HG02588 (cell line): ENCODE results near the gene PDE11A.
"Not testable (repeated sequence)": the region's sequence is repeated elsewhere in the genome, so short reads cannot be mapped to it uniquely, and the experiment has no call there.

Experiments
- ATAC-seq: cut with Tn5 transposase; IDR thresholded peaks from one replicate; pipeline ENCODE4 v1.9.1; 2021; ENCODE audit warnings: mild to moderate bottlenecking, moderate library complexity; ENCODE audit not compliant: unreplicated experiment

PDE11A gene

DNA sequence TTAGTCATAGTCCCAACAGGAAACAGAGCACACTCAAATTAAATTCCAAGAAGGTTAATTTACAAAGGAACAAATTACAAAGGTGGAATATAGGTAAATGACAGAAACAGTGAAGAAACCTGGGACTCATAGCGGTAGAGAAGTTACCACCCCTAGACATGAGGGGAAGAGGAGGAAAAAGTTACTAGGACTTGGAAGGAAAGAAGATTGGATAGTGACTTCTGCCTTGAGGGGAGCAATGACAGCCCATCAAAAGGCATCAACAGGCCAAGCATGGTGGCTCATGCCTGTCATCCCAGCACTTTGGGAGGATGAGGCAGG lies 2.4 kb upstream of the PDE11A start:
- no peak for ATAC-seq

DNA sequence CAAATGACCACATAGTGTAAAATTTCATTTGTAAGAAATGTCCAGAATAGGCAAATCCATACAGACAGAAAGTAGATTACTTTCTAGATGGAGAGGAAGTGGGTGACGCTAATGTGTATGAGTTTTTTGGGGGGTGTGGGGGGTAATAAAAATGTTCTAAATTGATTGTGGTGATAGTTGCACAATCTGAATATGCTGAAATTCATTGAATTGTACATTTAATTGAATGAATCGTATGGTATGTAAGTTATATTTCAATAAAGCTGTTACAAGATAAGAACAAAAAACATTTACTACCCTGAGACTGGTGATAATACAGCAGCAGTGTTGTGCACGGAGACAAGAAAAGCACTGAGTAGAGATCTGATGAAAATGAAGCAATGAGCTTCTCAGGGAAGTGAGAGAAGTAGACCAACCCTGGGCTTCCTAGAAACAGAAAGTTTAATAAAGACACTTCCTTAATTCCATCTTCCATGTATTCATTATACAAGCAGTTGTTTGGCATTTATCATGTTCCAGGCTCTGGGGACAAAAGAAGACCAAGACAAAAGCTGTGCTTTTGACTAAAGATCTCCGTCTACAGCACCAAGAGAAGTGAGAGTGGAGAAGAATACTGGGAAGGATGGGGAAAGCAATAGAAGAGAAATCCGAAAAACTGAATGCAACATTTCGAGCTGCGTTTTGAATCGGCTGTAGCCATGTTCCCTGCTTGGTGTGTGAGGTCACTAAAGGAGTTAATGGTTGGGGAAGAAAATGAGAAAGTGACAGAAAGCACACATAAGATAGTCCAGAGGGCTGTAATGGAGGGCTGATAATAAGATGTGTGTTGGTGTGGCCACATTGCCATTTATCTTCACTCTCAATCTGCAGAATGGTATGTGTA lies 1.8 kb upstream of the PDE11A start:
- ATAC-seq: no peak

DNA sequence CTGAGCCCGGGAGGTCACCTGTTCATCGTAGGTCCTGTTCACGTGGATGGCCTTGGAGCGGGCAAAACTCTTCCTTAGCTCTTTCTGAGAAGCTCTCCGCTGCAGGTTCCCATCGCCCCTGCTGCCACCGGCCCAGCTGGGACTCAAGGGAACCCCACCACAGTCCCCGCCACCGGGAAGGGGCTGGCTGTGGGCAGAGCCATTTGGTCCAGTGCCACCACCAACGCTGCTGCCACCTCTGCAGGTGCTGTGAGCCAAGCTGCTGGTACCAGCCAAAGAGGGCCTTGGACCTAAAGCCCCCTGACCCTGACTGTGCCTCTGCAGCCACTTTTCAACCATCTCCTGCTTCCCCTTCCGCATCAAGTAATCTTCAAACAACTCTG lies 586 bp downstream of the PDE11A start:
- ATAC-seq: no peak

DNA sequence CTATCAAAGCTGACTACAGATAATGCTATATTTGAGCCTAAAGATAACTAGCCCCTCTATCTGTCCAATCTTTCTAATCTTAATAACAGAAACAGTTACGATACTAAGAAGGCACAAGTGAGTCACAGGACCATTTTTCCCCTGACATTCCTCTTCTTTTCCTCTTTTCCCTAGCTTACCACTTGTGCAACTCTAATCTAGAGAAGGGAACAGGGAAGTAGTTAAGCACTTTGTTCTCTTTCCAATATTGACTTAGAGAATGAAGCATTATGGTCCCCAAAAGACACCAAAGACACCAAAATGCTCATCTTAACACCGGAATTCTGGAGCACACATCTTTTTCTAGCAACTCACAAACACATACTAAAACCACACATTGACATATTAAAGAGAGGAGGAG lies 1.8 kb downstream of the PDE11A start:
- no peak for ATAC-seq

- no peak for ATAC-seq
These were observed 3.0 kb downstream of the PDE11A start for GRCh38 chr2:178069551-178069950.

DNA sequence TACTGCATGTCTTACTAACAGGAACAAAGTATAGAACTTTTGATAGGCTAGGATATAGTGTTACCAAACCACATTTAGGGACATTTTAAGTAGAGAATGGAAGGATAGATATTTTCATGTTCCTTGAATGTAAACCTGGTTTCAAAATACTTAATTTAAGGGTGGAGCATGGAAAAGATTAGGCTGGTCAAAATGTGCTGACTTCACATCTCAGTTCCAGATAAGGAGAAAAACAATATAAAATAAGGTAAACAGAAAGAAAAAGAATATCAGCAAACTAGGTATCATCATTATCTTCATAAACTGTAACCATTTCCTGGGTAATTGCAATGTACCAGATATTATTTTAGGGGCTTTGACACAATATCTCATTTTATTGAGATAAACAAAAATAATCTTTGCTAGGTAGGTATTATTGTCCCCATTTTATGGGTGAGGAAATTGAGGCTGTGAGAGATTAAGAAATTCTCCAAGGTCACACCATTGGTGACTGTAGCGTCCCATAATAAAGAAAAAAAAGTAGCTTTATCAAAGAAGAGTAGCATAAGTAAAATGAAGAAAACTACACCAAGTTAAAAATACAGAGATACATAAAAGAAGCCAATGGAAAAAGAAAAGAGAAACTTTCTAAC lies 3.6 kb downstream of the PDE11A start:
- no peak for ATAC-seq

DNA sequence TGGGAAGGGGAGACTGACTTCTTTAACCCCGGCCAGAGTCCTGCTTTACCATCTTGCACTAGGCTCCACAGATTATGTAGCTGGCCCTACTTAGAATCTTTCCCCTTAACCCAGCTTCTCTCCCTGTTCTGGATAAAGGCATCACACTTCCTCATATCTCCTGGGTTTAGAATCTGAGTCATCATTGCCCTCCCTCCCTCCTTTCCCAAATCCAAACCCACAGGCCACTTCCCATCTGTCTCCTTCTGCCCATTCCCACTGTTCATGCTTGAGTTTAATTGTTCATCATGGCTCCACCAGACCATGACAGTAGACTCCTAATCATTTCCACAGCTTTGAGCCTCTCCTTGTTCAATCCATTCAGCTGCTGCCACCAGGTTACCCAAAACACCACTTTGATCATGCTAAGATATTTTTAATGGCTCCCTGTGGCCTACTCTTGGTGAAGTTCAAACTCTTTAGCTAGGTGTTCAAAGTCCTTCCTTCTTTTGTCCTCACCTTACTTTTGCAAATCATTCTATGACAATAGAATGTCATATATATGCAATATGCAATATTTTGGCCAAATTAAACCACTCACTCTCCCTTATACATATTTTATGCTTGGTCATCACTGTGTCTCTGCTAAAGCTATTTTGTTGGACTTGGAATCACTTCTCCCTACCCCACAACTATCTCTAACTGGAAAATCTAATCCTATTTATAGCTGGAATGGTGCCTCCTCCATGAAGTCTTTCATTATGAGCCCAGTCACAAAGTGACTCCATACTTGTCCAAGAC lies 5.5 kb downstream of the PDE11A start:
- no peak for ATAC-seq

DNA sequence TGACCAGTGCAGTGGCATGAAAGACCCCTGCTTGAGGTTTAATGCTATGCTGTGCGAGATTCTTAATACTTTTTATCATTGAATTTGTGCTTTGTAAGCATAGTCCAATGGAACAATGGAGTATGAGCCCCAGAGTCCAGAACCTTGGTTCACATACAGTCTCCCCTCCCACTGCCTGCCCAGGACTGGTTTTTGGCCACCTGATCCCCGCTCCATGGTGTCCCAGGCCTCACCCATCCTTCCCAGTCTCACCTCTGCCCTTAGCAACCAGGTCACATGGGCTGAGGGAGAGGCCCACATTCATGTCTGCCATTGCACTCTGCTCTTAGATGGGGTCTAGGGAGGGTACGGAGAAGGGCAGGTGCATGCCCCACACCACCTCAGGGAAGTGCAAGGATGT lies 6.3 kb downstream of the PDE11A start:
- ATAC-seq: no peak

- ATAC-seq: no peak
These were observed 12.9 kb downstream of the PDE11A start for GRCh38 chr2:178059681-178060080.

DNA sequence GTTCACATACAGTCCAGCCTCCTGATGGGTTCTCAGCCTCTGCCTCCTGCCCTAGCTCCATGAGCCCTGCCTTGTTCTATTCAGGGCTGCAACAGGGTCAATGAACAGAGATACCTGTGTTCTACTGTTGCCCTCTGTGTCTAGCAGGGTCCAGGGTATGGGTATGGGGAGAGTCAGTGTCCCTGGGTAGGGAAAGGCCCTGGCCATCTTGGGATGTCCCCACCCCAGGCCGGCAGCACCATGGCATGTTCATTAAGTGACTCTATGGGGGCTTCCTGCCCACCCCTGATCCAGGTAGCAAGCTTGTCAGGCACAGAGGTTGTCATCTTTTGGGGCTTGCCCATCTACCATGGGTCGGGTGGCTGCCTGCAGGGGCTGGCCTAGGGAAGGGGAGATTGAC lies 13.5 kb downstream of the PDE11A start:
- ATAC-seq: no peak

DNA sequence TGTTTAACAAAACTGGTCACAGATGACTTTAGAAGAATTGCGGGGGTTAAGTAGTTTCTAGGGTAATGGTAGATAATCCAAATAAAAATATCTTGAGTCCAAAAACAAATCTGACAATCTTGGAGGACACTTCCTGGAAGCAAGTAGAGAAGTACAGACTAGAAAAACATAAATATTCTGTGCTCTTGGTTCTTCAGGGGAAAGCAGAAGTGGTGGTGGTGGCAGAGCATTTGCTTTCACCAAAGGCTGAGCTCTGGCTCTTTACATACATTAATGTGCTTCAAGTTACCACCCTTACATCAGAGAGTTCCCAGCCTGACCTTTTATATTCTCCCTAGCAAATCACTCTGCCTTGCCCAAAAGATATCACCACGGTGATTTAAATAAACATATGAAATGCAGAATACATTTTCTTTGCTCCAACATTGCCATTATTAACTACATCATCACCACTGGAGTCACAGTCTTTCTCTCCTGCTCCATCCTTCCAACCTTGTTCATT lies 15.3 kb downstream of the PDE11A start:
- no peak for ATAC-seq

DNA sequence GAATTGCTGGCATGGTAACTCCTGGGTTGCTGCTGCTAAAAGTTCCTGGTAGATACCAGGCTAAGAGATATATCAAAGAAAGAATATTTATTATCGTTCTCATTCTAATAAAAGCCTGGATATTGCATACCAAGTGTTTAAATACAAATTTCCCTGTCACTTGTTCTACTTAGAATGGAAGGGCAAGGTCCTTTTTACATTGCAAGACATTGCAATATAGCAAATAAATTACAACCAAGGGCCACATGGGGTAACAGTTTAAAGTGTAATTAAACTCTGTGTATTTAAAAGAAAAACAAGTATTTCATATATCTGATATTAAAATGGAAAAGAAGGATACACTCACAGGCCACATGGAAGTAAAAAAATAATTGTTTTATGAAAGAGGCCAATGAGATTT lies 16.2 kb downstream of the PDE11A start:
- ATAC-seq: no peak

- not testable (repeated sequence) for ATAC-seq
These were observed 21.3 kb downstream of the PDE11A start for GRCh38 chr2:178051257-178051656.

- no peak for ATAC-seq
These were observed 25.2 kb downstream of the PDE11A start for GRCh38 chr2:178047391-178047790.

DNA sequence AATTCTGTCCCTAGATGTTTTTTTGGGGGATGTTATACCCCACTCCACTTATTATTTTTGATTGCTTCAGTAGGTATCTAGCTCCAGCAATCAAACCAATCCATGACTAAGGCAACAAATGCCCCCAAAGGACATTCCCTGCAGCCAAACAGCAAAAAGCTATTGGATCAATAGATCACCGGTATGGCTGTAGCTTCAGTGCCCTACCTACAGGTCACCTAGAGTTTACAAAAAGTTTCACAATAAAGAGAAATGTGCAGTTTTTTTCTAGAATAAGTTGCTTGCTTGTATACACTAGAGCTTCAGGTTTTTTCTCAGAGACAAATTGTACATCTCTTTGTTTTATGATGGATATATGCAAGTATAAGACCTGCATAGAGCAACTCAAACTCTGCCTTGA lies 27.7 kb downstream of the PDE11A start:
- ATAC-seq: no peak

DNA sequence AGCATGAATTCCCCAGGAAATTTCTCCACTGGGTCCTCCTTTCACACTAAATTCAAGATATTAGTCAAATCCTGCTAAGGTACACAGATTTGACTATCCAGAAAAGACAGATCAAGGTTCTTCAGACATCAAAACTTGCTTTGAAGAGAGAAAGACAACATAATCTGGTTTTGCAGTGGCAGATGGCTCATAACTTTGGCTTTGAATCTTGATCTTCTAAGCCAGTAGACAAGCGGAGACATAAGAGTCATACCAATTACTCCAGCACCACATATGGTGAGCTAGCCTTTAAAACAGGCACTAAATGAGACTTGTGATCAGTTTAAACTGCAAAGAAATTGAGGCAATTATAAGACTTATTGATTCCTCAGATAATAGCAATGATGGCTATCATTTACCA lies 29.3 kb downstream of the PDE11A start:
- ATAC-seq: no peak

- not testable (repeated sequence) for ATAC-seq
These were observed 39.0 kb downstream of the PDE11A start for GRCh38 chr2:178033583-178033982.

GRCh38 chr2:178029342-178029741 lies 43.2 kb downstream of the PDE11A start:
- no peak for ATAC-seq

- no peak for ATAC-seq
These were observed 46.9 kb downstream of the PDE11A start for GRCh38 chr2:178025551-178026185.

DNA sequence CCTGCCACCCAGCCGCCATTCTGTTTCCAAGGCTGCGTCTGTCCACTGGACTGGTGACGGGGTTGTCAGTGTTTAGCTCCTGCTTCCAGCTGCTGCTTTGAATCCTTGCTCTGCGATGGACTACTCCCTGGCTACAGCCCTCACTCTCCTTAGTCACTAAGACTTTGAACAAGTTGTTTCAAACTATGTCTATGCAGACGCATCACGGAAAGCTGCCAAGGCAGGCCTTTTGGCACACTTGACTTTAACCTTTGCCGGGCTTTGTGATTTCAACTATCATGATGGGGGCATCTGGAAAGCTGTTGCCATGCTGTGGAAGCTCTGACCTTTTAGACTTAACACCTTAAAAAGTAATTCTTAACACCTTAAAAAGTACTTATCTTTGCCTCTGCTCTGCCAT lies 54.4 kb downstream of the PDE11A start:
- ATAC-seq: no peak

DNA sequence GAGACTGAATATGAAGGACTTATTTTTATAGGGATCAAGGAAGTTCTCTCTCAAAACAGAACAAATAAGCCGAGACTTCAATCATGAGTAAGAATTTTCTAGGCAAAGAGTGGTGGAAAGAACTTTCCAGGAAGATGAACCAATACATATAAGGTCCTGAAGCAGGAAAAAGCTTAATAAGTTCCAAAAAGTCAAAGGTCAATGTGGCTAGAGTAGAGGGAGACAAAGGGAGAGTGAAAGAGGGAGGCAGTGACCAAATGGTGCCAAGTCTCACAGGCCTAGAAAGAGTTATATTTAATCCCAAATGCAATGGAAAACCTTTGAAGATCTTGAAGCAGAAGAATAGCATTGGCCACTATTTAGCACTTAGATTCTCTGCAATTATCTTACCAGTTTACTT lies 56.0 kb downstream of the PDE11A start:
- ATAC-seq: no peak
